GM19099 (cell line): Measurements from ENCODE around the gene SOCS4.
A peak's percentile ranks its signal among the peaks of the same experiment; 100 is the strongest.

Source experiments
- POLR2A ChIP-seq: IDR thresholded peaks from 3 replicates; pipeline ENCODE4 v1.6.1; 2011; ENCODE audit warnings: low read depth; ENCODE audit not compliant: insufficient read length; ENCODE audit errors: extremely low read depth

The SOCS4 gene

GRCh38 chr14:55026793-55027561 is at the start of gene SOCS4, which contains the start of gene WDHD1:
SOCS4 (plus strand) TSS chr14:55027236; CDS start chr14:55043042, 15,806 bp downstream.
WDHD1 (minus strand) TSS chr14:55027099; CDS start chr14:55026787, 312 bp downstream.
- TF ChIP-seq POLR2A = peak; percentile 88

DNA sequence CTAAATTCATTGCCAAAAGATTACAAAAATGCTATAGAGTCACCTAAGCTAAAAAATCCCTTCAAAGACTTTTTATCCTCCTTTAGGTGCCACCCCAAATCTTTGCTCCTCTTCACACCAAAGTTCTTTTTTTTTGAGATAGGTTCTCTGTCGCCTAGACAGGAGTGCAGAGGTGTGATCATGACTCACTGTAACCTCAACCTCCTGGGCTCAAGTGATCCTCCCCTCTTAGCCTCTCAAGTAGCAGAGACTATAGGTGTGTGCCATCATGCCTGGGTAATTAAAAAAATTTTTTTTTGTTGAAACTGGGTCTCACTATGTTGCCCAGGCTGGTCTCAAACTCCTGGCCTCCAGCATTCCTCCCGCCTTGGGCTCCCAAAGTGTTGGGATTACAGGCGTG is 48.0 kb upstream of the SOCS4 start:
- no peak for TF ChIP-seq POLR2A

- TF ChIP-seq POLR2A = no peak
These were observed 45.3 kb upstream of the SOCS4 start for GRCh38 chr14:54981698-54982097.

DNA sequence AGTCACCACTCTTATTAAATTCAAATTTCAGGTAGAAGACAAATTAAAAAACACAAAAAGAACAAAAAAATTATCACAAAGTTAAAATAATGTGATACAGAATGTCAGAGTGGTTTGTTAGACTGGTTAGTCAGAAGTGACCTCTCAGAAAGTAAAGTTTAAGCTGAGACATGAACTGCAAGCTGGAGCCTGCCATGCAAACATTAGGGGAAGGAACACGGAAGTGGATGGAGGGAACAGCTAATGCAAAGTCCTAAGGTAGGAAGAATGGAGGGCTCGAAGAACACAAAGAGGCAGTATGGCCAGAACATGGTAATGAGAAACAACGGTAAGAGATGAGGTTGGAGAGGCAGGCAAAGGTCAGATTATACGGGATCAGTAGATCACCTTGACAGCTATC is 41.9 kb upstream of the SOCS4 start:
- no peak for TF ChIP-seq POLR2A

GRCh38 chr14:55000381-55000780 is 26.7 kb upstream of the SOCS4 start:
- no peak for TF ChIP-seq POLR2A

DNA sequence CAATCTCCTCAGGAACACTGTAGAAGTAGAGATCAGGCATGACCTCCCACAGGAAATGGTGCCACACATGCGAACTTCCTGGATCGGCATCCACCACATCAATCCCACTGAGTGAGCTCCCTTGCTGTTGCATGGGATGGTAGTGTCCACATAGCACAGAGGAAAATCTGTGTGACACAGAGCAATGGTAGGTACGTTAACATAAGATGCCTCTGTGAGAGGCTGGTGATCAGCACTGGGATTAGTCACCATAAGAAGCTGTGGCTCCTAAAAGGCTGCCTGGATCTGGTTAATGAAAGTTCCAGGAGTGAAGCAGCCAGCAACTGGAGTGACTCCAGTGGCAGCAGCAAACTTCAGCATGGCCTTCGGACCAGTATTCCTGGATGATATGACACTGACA is 22.0 kb upstream of the SOCS4 start:
- no peak for TF ChIP-seq POLR2A

DNA sequence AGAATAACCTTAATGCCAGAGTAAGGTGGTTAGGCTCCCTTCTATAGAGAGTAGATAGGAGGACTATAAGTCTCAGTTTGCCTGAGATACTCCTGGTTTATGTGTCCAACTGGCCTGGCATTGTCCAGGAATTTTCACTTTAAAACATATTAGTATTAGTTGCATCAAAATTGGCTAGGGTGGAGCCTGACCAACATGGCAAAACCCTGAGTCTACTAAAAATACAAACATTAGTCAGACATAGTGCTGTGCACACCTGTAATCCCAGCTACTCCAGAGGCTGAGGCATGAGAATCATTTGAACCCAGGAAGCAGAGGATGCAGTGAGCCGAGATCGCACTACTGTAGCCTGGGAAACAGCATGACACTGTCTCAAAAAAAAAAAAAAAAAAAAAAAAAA is 12.0 kb upstream of the SOCS4 start:
- no peak for TF ChIP-seq POLR2A

- no peak for TF ChIP-seq POLR2A
These were observed 7.0 kb upstream of the SOCS4 start for GRCh38 chr14:55019968-55020554.

DNA sequence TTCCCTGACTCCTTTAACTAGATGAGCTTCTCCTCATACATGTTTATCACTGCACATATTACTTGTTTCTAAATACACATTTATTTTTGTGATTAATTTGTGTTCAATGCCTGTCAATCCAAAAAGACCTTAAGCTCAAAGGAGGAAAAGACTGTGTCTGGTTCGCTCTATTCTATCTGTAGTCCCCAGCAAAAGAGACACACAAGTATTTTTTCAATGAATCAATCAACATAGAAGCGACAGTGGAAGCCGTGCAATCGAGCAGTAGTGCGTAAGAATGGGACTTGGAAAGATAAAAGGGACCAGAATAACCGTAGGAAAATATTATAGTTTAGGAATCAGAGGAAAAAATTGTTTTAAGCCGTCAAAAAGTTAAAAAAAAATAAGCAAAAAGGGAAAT is 1.1 kb upstream of the SOCS4 start:
- no peak for TF ChIP-seq POLR2A

DNA sequence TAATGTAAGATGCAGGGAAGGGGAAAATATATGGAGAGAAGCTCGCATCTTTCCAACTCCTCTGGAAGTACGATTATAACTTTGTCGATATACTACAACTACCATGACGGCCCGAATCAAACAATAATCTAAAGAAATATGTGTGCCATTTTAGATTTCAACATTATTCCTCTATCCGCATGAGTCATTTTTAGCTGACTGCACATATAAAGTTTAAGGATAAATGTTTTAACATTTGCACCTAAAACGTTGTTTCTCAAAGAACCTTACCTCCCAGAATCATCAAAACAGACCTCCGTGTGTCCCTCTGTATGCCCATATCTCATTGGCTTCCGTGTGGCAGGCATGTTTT is 619 bp upstream of the SOCS4 start:
- no peak for TF ChIP-seq POLR2A

- no peak for TF ChIP-seq POLR2A
These were observed 1.0 kb downstream of the SOCS4 start for GRCh38 chr14:55028066-55028465.

GRCh38 chr14:55028476-55028875 is 1.4 kb downstream of the SOCS4 start:
- no peak for TF ChIP-seq POLR2A

DNA sequence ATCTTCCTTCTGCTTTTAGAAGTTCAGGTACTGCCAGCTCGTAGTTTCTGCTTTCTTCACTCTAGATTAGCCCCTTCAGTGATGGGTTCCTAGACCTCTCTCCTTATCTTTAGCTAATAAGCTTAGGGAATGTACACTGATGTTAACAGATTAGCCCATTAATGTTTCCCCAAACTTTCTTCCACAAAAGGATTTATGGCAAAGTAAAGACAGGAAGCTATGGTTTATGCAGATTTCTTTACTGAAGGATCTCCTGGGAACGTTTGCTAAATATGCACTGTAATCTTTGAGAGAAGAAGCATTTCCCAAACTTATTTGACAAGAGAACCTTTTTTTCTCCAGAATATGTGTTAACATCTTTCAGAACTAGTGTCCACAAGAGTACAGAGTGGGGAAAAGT is 4.2 kb downstream of the SOCS4 start:
- no peak for TF ChIP-seq POLR2A

DNA sequence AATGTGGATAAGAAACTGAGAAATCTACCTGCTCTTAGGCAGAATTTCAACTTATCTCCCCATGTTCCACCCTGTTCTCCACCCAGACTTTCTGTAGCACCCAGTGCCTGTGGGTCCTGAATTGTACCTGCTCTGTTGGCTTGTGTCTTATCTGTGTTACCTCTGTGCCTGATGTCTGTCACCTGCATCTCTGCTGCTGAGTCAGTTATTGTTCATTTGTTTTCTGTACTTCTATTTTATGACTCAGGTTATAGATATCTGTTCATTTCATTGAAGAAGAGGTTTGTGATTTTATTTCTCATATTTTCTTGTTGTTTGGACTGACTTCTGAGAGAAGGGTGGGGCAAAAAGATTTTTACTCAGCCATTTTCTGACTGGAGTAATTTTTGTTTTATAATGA is 11.7 kb downstream of the SOCS4 start:
- no peak for TF ChIP-seq POLR2A

GRCh38 chr14:55043528-55043927 is 16.5 kb downstream of the SOCS4 start:
- no peak for TF ChIP-seq POLR2A

DNA sequence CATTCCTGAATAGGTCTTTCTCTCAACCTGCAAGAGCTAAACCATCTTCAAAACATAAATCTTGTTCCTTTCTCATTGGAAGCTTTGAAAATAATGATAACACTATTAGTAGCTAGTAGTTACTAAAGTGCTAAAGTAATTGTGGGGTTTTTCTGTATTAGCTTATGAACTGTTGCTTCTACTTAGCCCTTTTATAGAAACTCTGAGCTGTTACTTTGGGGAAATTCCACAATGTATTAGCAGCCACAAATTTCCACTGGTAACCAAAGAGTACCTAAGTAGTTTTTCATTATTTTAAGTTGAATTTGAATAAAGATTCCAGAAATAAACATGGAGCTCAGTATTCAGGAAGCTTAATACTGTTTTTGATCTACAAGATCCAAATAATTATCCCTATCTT is 18.1 kb downstream of the SOCS4 start:
- TF ChIP-seq POLR2A = no peak
